IMR-90 (cell line): ENCODE data around the gene KDM4B. TPM values are rescaled to one million over a fixed set of nuclear protein-coding genes. Genes with fewer than 3 reads are reported as not detected.

Source experiments
- ATAC-seq: fragments of 200-7000 bp; cut with Tn5 transposase; 2 replicates; pipeline ENCODE4 v1.9.1; 2020; ENCODE audit warnings: low read depth, mild to moderate bottlenecking, moderate library complexity
- BruUV-seq: library from RNA; stranded (reverse); fragments of 400-500 nt; replicated peaks from 2 replicates; lab custom pipeline; 2021; lab: Mats Ljungman, UMichigan
- CTCF ChIA-PET: fragments of 300-600 bp; formaldehyde crosslinking; extraction: SDS; loops from one replicate; lab custom pipeline; 2021; ENCODE audit warnings: antibody characterized with exemption; lab: Yijun Ruan, JAX
- POLR2A ChIA-PET: fragments of 300-600 bp; sonication (Branson Sonifier 250); formaldehyde crosslinking; loops from one replicate; lab custom pipeline; 2022; ENCODE audit warnings: antibody characterized with exemption; ENCODE audit not compliant: unreplicated experiment; lab: Charles Lee
- DNase-seq: peaks from one replicate; pipeline ENCODE4 v3.0.0; 2013
- H2AFZ ChIP-seq: replicated peaks from 2 replicates; pipeline ENCODE3; 2013; ENCODE audit warnings: low read length, mild to moderate bottlenecking; ENCODE audit not compliant: poor library complexity
- H2AK5ac ChIP-seq: 2 replicates; pipeline ENCODE4 v1.6.1; 2013; ENCODE audit warnings: low read depth, low read length, inconsistent platforms
- H2AK9ac ChIP-seq: replicated peaks from 2 replicates; pipeline ENCODE3; 2013; ENCODE audit warnings: mild to moderate bottlenecking, low read depth, low read length, moderate library complexity; ENCODE audit not compliant: poor library complexity
- H2BK120ac ChIP-seq: 2 replicates; pipeline ENCODE4 v1.6.1; 2013; ENCODE audit warnings: low read depth, low read length, inconsistent platforms
- H2BK15ac ChIP-seq: 3 replicates; pipeline ENCODE4 v1.6.1; 2013; ENCODE audit warnings: low read depth, low read length, inconsistent platforms
- H2BK20ac ChIP-seq: 2 replicates; pipeline ENCODE4 v1.6.1; 2013; ENCODE audit warnings: low read depth, mild to moderate bottlenecking, inconsistent platforms, low read length, moderate library complexity
- H2BK5ac ChIP-seq: 2 replicates; pipeline ENCODE4 v1.6.1; 2013; ENCODE audit warnings: mild to moderate bottlenecking, low read depth, low read length, inconsistent platforms; ENCODE audit not compliant: poor library complexity, severe bottlenecking
- H3K14ac ChIP-seq: replicated peaks from 2 replicates; pipeline ENCODE4 v1.6.1; 2013; ENCODE audit warnings: low read depth, low read length, inconsistent platforms
- H3K18ac ChIP-seq: 2 replicates; pipeline ENCODE4 v1.6.1; 2013; ENCODE audit warnings: low read depth, low read length, control low read depth
- H3K23ac ChIP-seq: 2 replicates; pipeline ENCODE4 v1.6.1; 2013; ENCODE audit warnings: low read depth, low read length, inconsistent platforms
- H3K27ac ChIP-seq: 2 replicates; pipeline ENCODE4 v1.5.1; 2013; ENCODE audit warnings: mild to moderate bottlenecking, control low read depth, low read length; ENCODE audit not compliant: insufficient read depth
- H3K27me3 ChIP-seq: 2 replicates; pipeline ENCODE4 v1.6.1; 2013; ENCODE audit warnings: low read length; ENCODE audit not compliant: control insufficient read depth, insufficient read depth
- H3K36me3 ChIP-seq: 2 replicates; pipeline ENCODE4 v1.6.1; 2013; ENCODE audit warnings: low read length, mixed read lengths; ENCODE audit not compliant: control insufficient read depth, insufficient read depth
- H3K4ac ChIP-seq: 2 replicates; pipeline ENCODE4 v1.6.1; 2013; ENCODE audit warnings: low read depth, low read length, inconsistent platforms
- H3K4me1 ChIP-seq: 2 replicates; pipeline ENCODE4 v1.6.1; 2013; ENCODE audit warnings: low read length, mixed read lengths; ENCODE audit not compliant: control insufficient read depth, insufficient read depth
- H3K4me2 ChIP-seq: 2 replicates; pipeline ENCODE4 v1.6.1; 2013; ENCODE audit warnings: low read depth, mild to moderate bottlenecking, control low read depth, low read length, moderate library complexity
- H3K4me3 ChIP-seq: 2 replicates; pipeline ENCODE4 v1.5.1; 2013; ENCODE audit warnings: low read depth, mild to moderate bottlenecking, control low read depth, low read length, moderate library complexity; ENCODE audit not compliant: insufficient read depth
- H3K56ac ChIP-seq: 2 replicates; pipeline ENCODE4 v1.6.1; 2013; ENCODE audit warnings: low read length, inconsistent platforms; ENCODE audit not compliant: insufficient read depth; ENCODE audit errors: extremely low read depth
- H3K79me1 ChIP-seq, 2 experiments: 2 replicates each; pipeline ENCODE4 v1.6.1; 2013; ENCODE audit warnings: low read length in 2 of 2, inconsistent platforms in 1 of 2, low read depth in 1 of 2
- H3K9ac ChIP-seq: 2 replicates; pipeline ENCODE4 v1.6.1; 2013; ENCODE audit warnings: low read depth, low read length, control low read depth
- H3K9me1 ChIP-seq: 2 replicates; pipeline ENCODE4 v1.6.1; 2013; ENCODE audit warnings: low read length, inconsistent platforms; ENCODE audit not compliant: insufficient read depth
- H3K9me3 ChIP-seq: 2 replicates; pipeline ENCODE4 v1.6.1; 2013; ENCODE audit warnings: low read length; ENCODE audit not compliant: control insufficient read depth, insufficient read depth
- H4K20me1 ChIP-seq: 2 replicates; pipeline ENCODE4 v1.6.1; 2013; ENCODE audit warnings: low read length, inconsistent platforms; ENCODE audit not compliant: insufficient read depth
- H4K5ac ChIP-seq: 2 replicates; pipeline ENCODE4 v1.6.1; 2013; ENCODE audit warnings: mild to moderate bottlenecking, low read depth, low read length, control low read depth
- H4K8ac ChIP-seq, 2 experiments: 2 replicates each; pipeline ENCODE4 v1.6.1; 2013; ENCODE audit warnings: low read depth in 2 of 2, low read length in 2 of 2, control low read depth in 1 of 2, inconsistent platforms in 1 of 2
- H4K91ac ChIP-seq: 2 replicates; pipeline ENCODE4 v1.6.1; 2013; ENCODE audit warnings: low read depth, low read length, inconsistent platforms; ENCODE audit not compliant: insufficient read depth
- BHLHE40 ChIP-seq: fragments of 150-350 bp; IDR thresholded peaks from 2 replicates; pipeline ENCODE4 v1.6.1; 2016; ENCODE audit warnings: mild to moderate bottlenecking, low read depth, low read length
- CEBPB ChIP-seq: IDR thresholded peaks from 2 replicates; pipeline ENCODE4 v1.6.1; 2012; ENCODE audit warnings: low read depth, low read length, improper control_type of control experiment
- FOS ChIP-seq: fragments of 150-350 bp; IDR thresholded peaks from 2 replicates; pipeline ENCODE4 v1.6.1; 2016; ENCODE audit warnings: low read depth, low read length
- MAFK ChIP-seq: IDR thresholded peaks from 2 replicates; pipeline ENCODE4 v1.6.1; 2012; ENCODE audit warnings: low read depth, low read length, improper control_type of control experiment
- MAZ ChIP-seq: IDR thresholded peaks from 2 replicates; pipeline ENCODE4 v1.6.1; 2012; ENCODE audit warnings: low read depth, mild to moderate bottlenecking, low read length, improper control_type of control experiment, moderate library complexity, borderline replicate concordance
- MXI1 ChIP-seq: IDR thresholded peaks from 2 replicates; pipeline ENCODE4 v1.6.1; 2012; ENCODE audit warnings: low read depth, mild to moderate bottlenecking, low read length, moderate library complexity, borderline replicate concordance
- NFE2L2 ChIP-seq: fragments of 150-350 bp; IDR thresholded peaks from 2 replicates; pipeline ENCODE4 v1.6.1; 2016; ENCODE audit warnings: low read depth, mild to moderate bottlenecking, low read length
- RAD21 ChIP-seq: IDR thresholded peaks from 2 replicates; pipeline ENCODE4 v1.6.1; 2012; ENCODE audit warnings: low read length, improper control_type of control experiment
- RCOR1 ChIP-seq: IDR thresholded peaks from 2 replicates; pipeline ENCODE4 v1.6.1; 2012; ENCODE audit warnings: mild to moderate bottlenecking, low read length, improper control_type of control experiment; ENCODE audit not compliant: insufficient replicate concordance
- RFX5 ChIP-seq: IDR thresholded peaks from 2 replicates; pipeline ENCODE4 v1.8.0; 2012; ENCODE audit warnings: low read depth, mild to moderate bottlenecking, low read length, moderate library complexity
- SMC3 ChIP-seq: fragments of 150-350 bp; IDR thresholded peaks from 2 replicates; pipeline ENCODE4 v1.6.1; 2016; ENCODE audit warnings: low read depth, mild to moderate bottlenecking, antibody characterized with exemption, low read length, moderate library complexity
- WGBS, 2 experiments: methylation state at CpG; one replicate each; pipeline versions ENCODE4 v1.1.5 to v1.1.7; 2013; ENCODE audit warnings: missing lambda C conversion rate in 2 of 2; ENCODE audit not compliant: insufficient read length in 1 of 2; ENCODE audit errors: extremely low coverage in 2 of 2; 5-methylcytosine and 5-hydroxymethylcytosine counted together
- dilution Hi-C: fragments of 300-500 bp; cut with HindIII; formaldehyde crosslinking; loops from one replicate; pipeline ENCODE4 v1.14.3; 2018; ENCODE audit warnings: low sequenced_read_pairs; ENCODE audit not compliant: unreplicated experiment
- in situ Hi-C: fragments of 300-500 bp; cut with MboI; formaldehyde crosslinking; loops from 3 replicates; pipeline ENCODE4 v1.14.3; 2019; ENCODE audit warnings: low sequenced_read_pairs, inconsistent platforms, mixed read lengths
- intact Hi-C: fragments of 100-400 bp; cut with micrococcal nuclease; formaldehyde crosslinking; loops from 2 replicates; pipeline ENCODE4 v1.10.0; 2022
- polyA plus RNA-seq, 3 experiments: library from polyadenylated mRNA; depleted of rRNA; stranded (reverse); fragments of >200 nt; gene quantifications; 2 replicates each; pipeline ENCODE4 v1.2.3, GENCODE V29; 2012; ENCODE audit warnings: low replicate concordance in 1 of 3
- total RNA-seq: library from RNA; depleted of rRNA; stranded (reverse); fragments of >200 nt; gene quantifications from 2 replicates; pipeline ENCODE4 v1.2.3, GENCODE V29; 2012
- TF ChIP-seq, protein P1 (sequence below): conservative IDR thresholded peaks from 2 replicates; pipeline ENCODE4 v1.5.1; 2012; ENCODE audit warnings: mild to moderate bottlenecking, low read depth, low read length, improper control_type of control experiment
- TF ChIP-seq, protein P2 (sequence below): fragments of 150-350 bp; IDR thresholded peaks from 2 replicates; pipeline ENCODE4 v1.6.1; 2016; ENCODE audit warnings: low read depth, mild to moderate bottlenecking, low read length, moderate library complexity, borderline replicate concordance

The KDM4B gene
- total and polyA plus RNA-seq, 2 of the 4 experiments (the other 2 are of a cell fraction): 5.0 to 17.9 TPM

DNA sequence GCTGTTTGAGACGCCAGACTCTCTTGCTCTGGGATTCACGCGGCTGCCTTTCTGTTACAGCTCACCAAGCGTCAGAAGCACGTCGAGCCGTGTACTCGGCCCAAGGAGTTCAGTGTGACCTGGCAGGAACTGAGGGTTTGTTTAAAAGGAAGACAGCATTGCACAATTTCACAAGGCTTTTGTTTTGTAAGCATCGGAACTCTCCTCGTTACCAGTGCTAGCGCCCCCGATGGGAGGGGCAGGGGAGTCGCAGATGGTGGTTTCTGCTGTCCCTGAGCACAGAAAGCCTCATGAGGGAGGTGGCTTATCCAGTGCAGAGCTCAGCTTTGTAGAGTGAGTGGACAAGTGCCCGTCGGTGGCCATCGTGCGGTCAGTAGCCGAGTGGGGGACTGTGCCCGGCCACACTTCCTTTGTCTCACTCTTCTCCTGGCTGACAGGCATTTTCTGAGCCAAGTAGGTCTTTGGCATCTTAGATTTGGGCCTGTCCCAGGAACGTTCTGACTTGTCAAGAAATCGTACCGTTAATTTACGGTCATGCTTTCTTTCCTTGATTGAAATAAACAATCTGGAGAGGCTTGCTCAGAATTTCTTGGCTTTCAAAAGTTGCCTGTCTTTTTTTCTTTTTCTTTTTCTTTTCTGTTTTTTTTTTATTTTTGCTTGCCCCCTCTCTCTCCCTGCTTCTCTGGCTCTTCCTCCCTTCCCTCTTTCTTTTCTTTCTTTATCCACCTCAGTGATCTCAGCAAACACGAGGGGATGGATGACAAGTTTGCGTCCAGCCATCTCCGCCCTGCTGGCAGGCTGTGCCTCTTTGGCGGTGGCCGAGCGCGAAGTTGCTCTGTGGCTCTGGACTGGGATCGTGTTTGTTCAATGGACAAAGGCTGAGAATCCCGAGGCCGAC lies 7.7 kb downstream of the KDM4B start:
- POLR2A ChIA-PET: no interaction called here
- H3K79me1 ChIP-seq: peaks cover 10 to 80% of the 10 kb centered on the region in 2 experiments; a peak in 3 of 4 replicates
- CTCF ChIA-PET: interaction anchor here (0.6 to 1.2 kb wide), 4 partner anchors 25 to 84 kb away, joined by 3 to 6 read pairs (median 4); no protein-coding TSS in a partner anchor
- peak overlapping the region; percentile 80 for H3K14ac ChIP-seq
- H3K4me2 ChIP-seq: peak overlapping the region; percentile 55
- H2AK9ac ChIP-seq: peak overlapping the region; percentile 78
- no peaks in the 10 kb centered on the region for H3K27me3 ChIP-seq
- peak overlapping the region; percentile 89 for H3K4ac ChIP-seq
- peak overlapping the region; percentile 89 for H3K23ac ChIP-seq
- H3K36me3 ChIP-seq: no peaks in the 10 kb centered on the region
- peaks cover 36% of the 10 kb centered on the region for H3K4me1 ChIP-seq
- whole genome bisulfite sequencing, 2 experiments: 15% methylated on average over 25 of the region's 33 CpGs; no CpG with 5 or more reads in 1 of the 2 experiments
- dilution Hi-C loops: no loop called here
- H2AK5ac ChIP-seq: peak overlapping the region; percentile 93
- DNase-seq: peak; percentile 98
- peak overlapping the region; percentile 63; the same call in 1 of the 2 replicates for H3K56ac ChIP-seq
- in situ Hi-C loops: no loop called here
- BruUV-seq: no TSS peak
- intact Hi-C loops: no loop called here
- H2AFZ ChIP-seq: peak overlapping the region; percentile 82
- peak overlapping the region; percentile 25 for H4K5ac ChIP-seq
- peak overlapping the region; percentile 70 for H3K18ac ChIP-seq
- peak overlapping the region; percentile 87 for H2BK120ac ChIP-seq
- H3K9me1 ChIP-seq: peaks cover 25% of the 10 kb centered on the region
- H4K8ac ChIP-seq: peak overlapping the region in 1 of 2 experiments; percentile 84; a peak in 2 of 4 replicates
- ATAC-seq: peak; percentile 60
- peak overlapping the region; percentile 72 for H4K91ac ChIP-seq
- peak overlapping the region; percentile 81 for H3K27ac ChIP-seq
- H2BK5ac ChIP-seq: peak overlapping the region; percentile 51
- peak overlapping the region; percentile 54 for H2BK20ac ChIP-seq
- no peaks in the 10 kb centered on the region for H3K9me3 ChIP-seq
- H4K20me1 ChIP-seq: peaks cover 83% of the 10 kb centered on the region
- 0 out of 3 replicates have a peak overlapping the region, but pooled peaks have one; percentile 10 for H2BK15ac ChIP-seq
- peak overlapping the region; percentile 45 for H3K9ac ChIP-seq
- 0 out of 2 replicates have a peak overlapping the region, but pooled peaks have one; percentile 0 for H3K4me3 ChIP-seq
- TF ChIP-seq RAD21 (peak; percentile 41), SMC3 (peak; percentile 29), FOS (peak; percentile 3; the same call in 1 of the 2 replicates), MXI1 (peak; percentile 77; the same call in 1 of the 2 replicates), NFE2L2 (no peak), MAFK (peak; percentile 18; the same call in 1 of the 2 replicates), CEBPB (peak; percentile 100), MAZ (peak; percentile 92; the same call in 1 of the 2 replicates), RCOR1 (peak; percentile 25), RFX5 (peak; percentile 30; the same call in 1 of the 2 replicates), BHLHE40 (peak; percentile 58; the same call in 1 of the 2 replicates)
- TF ChIP-seq, protein P1, sequence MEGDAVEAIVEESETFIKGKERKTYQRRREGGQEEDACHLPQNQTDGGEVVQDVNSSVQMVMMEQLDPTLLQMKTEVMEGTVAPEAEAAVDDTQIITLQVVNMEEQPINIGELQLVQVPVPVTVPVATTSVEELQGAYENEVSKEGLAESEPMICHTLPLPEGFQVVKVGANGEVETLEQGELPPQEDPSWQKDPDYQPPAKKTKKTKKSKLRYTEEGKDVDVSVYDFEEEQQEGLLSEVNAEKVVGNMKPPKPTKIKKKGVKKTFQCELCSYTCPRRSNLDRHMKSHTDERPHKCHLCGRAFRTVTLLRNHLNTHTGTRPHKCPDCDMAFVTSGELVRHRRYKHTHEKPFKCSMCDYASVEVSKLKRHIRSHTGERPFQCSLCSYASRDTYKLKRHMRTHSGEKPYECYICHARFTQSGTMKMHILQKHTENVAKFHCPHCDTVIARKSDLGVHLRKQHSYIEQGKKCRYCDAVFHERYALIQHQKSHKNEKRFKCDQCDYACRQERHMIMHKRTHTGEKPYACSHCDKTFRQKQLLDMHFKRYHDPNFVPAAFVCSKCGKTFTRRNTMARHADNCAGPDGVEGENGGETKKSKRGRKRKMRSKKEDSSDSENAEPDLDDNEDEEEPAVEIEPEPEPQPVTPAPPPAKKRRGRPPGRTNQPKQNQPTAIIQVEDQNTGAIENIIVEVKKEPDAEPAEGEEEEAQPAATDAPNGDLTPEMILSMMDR: peak; percentile 79
- TF ChIP-seq, protein P2, sequence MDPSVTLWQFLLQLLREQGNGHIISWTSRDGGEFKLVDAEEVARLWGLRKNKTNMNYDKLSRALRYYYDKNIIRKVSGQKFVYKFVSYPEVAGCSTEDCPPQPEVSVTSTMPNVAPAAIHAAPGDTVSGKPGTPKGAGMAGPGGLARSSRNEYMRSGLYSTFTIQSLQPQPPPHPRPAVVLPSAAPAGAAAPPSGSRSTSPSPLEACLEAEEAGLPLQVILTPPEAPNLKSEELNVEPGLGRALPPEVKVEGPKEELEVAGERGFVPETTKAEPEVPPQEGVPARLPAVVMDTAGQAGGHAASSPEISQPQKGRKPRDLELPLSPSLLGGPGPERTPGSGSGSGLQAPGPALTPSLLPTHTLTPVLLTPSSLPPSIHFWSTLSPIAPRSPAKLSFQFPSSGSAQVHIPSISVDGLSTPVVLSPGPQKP: no peak
